Measurements from ENCODE around the gene FASN.

DNA sequence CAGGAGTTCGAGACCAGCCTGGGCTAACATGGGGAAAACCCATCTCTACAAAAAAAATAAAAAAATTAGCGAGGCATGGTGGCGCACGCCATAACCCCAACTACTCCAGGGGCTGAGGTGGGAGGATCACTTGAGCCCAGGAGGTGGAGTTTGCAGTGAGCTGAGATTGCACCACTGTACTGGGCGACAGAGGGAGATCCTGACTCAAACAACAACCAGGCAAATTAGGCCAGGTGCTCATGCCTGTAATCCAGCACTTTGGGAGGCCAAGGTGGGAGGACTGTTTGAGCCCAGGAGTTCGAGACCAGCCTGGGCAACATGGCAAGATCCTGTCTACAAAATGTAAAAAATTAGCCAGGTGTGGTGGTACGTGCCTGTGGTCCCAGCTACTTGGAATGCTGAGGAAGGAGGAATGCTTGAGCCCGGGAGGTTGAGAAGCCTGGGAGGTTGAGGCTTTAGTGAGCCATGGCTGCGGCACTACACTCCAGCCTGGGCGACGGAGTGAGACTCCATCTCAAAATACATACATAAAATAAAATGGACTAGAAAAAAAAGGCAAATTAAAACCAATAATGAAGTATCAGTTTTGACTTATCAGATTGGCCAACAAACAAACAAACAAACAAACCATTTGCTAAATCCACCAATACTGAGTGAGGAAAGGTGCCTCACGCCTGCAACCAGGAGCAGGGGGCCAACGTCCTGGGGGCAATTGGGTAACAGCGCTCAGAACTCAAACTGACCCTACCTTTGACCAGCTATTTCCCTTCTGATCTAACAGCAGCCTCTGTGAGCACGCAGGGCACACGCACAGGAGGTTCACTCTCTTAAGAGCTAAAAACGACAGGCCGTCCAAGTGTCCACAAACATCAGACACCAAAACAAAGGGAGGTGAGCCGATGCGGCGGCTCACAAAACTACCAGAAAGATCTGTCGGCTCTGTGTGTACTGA lies 19.4 kb upstream of the FASN start:
- TF ChIP-seq, protein P1, sequence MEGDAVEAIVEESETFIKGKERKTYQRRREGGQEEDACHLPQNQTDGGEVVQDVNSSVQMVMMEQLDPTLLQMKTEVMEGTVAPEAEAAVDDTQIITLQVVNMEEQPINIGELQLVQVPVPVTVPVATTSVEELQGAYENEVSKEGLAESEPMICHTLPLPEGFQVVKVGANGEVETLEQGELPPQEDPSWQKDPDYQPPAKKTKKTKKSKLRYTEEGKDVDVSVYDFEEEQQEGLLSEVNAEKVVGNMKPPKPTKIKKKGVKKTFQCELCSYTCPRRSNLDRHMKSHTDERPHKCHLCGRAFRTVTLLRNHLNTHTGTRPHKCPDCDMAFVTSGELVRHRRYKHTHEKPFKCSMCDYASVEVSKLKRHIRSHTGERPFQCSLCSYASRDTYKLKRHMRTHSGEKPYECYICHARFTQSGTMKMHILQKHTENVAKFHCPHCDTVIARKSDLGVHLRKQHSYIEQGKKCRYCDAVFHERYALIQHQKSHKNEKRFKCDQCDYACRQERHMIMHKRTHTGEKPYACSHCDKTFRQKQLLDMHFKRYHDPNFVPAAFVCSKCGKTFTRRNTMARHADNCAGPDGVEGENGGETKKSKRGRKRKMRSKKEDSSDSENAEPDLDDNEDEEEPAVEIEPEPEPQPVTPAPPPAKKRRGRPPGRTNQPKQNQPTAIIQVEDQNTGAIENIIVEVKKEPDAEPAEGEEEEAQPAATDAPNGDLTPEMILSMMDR (IDR thresholded peaks at IDR 0.05), result no peak
- no peak for TF ChIP-seq ZFX (IDR thresholded peaks at IDR 0.05; ENCODE audit: borderline replicate concordance)
